ENCODE results near the gene CYBC1.

The CYBC1 gene

DNA sequence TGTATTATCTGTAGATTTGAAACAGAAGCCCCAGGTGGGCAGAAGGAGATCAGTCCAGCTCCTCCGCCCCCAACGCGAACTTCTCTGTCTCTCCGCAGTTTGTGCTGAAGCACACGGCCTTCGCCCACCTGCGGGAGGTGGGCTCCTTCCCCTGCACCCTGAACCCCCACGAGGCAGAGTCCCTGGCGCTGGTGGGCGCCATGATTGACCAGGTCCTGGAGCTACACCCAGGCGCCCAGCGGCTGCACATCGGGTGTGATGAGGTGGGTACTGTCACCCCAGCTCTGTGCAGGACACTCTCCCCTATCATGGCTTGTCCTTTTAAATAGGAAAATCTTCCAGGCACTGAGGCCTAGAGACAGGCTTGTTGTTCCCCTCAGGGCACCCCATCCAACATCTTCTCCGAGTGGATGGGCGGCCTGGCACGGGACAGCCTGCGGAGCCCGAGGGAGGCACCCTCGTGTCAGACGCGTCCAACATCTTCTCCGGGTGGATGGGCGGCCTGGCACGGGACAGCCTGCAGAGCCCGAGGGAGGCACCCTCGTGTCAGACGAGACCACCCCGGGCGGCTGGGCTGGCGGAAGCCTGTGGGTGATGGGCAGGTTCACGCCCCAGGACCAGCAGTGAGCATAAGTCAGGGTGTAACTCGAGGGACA lies 16.9 kb downstream of the CYBC1 start:
- TF ChIP-seq, protein P1, sequence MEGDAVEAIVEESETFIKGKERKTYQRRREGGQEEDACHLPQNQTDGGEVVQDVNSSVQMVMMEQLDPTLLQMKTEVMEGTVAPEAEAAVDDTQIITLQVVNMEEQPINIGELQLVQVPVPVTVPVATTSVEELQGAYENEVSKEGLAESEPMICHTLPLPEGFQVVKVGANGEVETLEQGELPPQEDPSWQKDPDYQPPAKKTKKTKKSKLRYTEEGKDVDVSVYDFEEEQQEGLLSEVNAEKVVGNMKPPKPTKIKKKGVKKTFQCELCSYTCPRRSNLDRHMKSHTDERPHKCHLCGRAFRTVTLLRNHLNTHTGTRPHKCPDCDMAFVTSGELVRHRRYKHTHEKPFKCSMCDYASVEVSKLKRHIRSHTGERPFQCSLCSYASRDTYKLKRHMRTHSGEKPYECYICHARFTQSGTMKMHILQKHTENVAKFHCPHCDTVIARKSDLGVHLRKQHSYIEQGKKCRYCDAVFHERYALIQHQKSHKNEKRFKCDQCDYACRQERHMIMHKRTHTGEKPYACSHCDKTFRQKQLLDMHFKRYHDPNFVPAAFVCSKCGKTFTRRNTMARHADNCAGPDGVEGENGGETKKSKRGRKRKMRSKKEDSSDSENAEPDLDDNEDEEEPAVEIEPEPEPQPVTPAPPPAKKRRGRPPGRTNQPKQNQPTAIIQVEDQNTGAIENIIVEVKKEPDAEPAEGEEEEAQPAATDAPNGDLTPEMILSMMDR (IDR thresholded peaks at IDR 0.05; ENCODE audit: low read depth, low read length, missing control alignments), result no peak
- no peak for DNase-seq (ENCODE audit: low read depth)
- H3K4me3 ChIP-seq (ENCODE audit: low read depth, low read length), result no peak overlapping the region

DNA sequence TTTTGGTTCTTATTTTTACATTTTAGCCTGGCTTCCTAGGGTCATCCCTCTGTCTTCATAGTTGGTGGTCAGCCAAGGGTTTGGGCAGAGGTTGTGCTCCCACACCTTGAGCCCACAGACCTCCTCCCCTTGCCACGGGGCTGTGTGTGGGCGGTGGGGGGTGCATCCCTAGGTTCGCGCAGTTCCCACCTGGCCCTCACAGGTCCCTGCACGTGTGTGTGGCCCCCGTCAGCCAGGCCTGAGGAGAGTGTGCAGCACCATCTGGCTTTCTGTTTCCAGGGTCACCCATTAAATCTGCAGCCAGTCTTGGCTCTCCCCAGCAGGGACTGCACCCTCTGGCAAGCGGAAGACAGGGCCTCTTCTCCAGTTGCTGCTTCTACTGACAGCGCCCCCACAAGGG lies 18.5 kb downstream of the CYBC1 start:
- no peak for DNase-seq (ENCODE audit: low read depth)
- H3K4me3 ChIP-seq (ENCODE audit: low read depth, low read length), result no peak overlapping the region
- TF ChIP-seq, protein P1 (IDR thresholded peaks at IDR 0.05; ENCODE audit: low read depth, low read length, missing control alignments), result no peak

DNA sequence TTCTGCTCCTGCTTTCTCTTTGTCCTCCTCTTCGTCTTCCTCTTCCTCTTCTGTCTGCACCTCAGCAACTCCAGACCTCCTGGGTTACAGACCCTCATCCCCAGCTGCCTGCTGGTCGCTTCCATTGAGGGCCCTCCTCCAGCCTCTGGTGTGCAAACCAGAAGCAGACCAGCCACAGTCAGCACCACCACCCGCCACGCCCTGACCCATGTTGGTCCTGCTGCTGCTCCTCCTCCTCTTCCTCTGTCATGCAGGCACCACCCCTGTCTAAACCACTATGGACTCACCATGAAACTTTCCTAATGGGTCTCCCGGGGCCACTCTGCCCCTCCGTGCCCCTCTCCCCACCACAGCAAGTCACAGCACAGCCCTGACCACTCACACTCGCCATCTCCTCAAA lies 20.7 kb downstream of the CYBC1 start:
- TF ChIP-seq, protein P1 (IDR thresholded peaks at IDR 0.05; ENCODE audit: low read depth, low read length, missing control alignments), result no peak
- no peak for DNase-seq (ENCODE audit: low read depth)
- H3K4me3 ChIP-seq (ENCODE audit: low read depth, low read length), result peak overlapping the region; percentile 59

DNA sequence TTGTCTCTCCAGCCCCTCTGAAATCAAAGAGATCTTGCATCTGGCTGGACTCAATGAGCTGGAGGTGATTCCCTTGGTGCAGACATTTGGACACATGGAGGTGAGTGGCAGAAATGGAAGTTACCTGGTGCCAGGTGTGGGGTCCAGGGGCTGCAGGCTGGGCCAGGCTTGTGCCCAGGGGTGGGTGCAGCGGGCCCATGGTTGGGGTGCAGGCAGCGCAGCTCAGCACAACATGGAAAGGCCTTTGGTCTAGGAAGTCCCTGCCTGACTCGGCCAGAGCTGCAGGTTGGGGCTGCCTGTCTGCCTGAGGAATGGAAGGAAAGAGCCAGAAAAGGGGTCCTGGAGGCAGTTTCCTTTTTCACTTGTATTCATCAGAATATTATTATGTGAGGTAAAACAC lies 22.0 kb downstream of the CYBC1 start:
- TF ChIP-seq, protein P1 (IDR thresholded peaks at IDR 0.05; ENCODE audit: low read depth, low read length, missing control alignments), result no peak
- peak overlapping the region; percentile 59 for H3K4me3 ChIP-seq (ENCODE audit: low read depth, low read length)
- DNase-seq (ENCODE audit: low read depth), result no peak

DNA sequence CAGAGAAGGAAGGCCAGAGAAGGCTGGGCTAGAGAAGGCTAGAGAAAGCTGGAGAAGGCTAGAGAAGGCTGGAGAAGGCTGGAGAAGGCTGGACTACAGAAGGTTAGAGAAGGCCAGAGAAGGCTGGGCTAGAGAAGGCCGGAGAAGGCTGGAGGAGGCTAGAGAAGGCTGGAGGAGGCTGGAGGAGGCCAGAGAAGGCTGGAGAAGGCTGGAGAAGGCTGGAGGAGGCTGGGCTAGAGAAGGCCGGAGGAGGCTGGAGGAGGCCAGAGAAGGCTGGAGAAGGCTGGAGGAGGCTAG lies 25.7 kb downstream of the CYBC1 start:
- no peak for DNase-seq (ENCODE audit: low read depth)
- TF ChIP-seq, protein P1 (IDR thresholded peaks at IDR 0.05; ENCODE audit: low read depth, low read length, missing control alignments), result no peak
- H3K4me3 ChIP-seq (ENCODE audit: low read depth, low read length), result no peak overlapping the region

DNA sequence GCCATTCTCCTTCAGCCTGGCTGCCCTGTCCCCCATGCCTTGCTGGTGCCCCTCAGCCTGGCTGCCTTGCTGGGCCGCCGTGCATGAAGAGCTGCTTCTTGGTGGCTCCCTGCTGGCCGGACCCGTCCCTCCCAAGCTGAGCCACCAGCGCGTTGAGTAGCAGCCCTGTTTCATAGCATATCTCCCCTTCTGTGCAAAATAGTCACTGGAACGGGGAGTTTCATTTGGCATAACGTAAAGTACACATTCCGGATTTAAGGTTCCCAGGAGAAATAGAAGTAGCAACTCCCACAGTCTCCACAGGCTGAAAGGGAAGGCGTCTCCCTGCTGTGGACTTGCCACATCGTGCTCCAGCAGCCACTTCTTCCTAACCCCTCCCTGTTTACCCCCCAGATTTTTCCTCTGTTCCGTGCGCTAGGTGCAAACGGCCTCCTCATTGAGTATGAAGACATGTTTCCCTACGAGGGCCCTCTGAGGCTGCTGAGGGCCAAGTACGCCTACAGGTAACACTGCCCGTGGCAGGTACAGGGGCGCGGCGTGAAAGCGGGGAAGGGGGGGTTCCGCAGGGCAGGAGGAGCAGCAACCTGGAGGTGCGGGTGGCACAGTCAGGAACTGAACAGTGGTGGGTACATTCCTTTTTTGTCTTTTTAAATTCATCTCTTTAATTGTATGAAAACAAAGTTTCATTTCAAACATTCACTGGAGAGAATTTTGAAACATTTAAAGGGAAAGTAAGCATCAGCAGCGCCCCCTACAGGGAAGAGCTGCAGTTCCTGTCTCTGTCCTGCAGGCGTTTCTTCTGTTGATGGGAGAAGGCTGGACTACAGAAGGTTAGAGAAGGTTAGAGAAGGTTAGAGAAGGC lies 26.3 kb downstream of the CYBC1 start:
- no peak for DNase-seq (ENCODE audit: low read depth)
- H3K4me3 ChIP-seq (ENCODE audit: low read depth, low read length), result no peak overlapping the region

More for the DNA sequence above, 26.3 kb downstream of the CYBC1 start:
- TF ChIP-seq, protein P1 (IDR thresholded peaks at IDR 0.05; ENCODE audit: low read depth, low read length, missing control alignments), result peak; percentile 80
